WTC11 (cell line): ENCODE measurements around the gene DLGAP4. TPM values are rescaled to one million over a fixed set of nuclear protein-coding genes. Genes with fewer than 3 reads are reported as not detected.

ENCODE experiments used
- ATAC-seq: fragments of 200-7000 bp; cut with Tn5 transposase; 2 replicates; pipeline ENCODE4 v1.10.0; 2021; ENCODE audit warnings: mild to moderate bottlenecking, moderate library complexity
- CTCF ChIA-PET: fragments of 300-600 bp; sonication (Branson Sonifier 250); formaldehyde crosslinking; loops from one replicate; lab custom pipeline; 2021; ENCODE audit warnings: antibody characterized with exemption; lab: Charles Lee
- POLR2A ChIA-PET: fragments of 350-600 bp; sonication (Branson Sonifier 250); formaldehyde crosslinking; loops from one replicate; lab custom pipeline; 2021; ENCODE audit warnings: antibody characterized with exemption; lab: Charles Lee
- DNase-seq: peaks from one replicate; pipeline ENCODE4 v3.0.0; 2021; ENCODE audit warnings: low spot score
- H3K27ac Mint-ChIP-seq: 2 replicates; pipeline ENCODE4 v1.8.0; 2021; ENCODE audit warnings: mixed read lengths
- H3K27me3 Mint-ChIP-seq: 2 replicates; pipeline ENCODE4 v1.8.0; 2021; ENCODE audit warnings: low read depth, mild to moderate bottlenecking, moderate library complexity, mixed read lengths
- H3K36me3 Mint-ChIP-seq: 2 replicates; pipeline ENCODE4 v1.8.0; 2021; ENCODE audit warnings: mixed read lengths
- H3K4me1 Mint-ChIP-seq: 2 replicates; pipeline ENCODE4 v1.8.0; 2022; ENCODE audit warnings: mixed read lengths
- H3K4me3 Mint-ChIP-seq: 2 replicates; pipeline ENCODE4 v1.8.0; 2021; ENCODE audit warnings: mild to moderate bottlenecking, moderate library complexity, mixed read lengths
- H3K9me3 Mint-ChIP-seq: 2 replicates; pipeline ENCODE4 v1.8.0; 2021; ENCODE audit warnings: mixed read lengths
- AFF4 ChIP-seq: sonication (generic); formaldehyde crosslinking; IDR thresholded peaks from 2 replicates; pipeline ENCODE4 v1.8.1; 2023; ENCODE audit warnings: mild to moderate bottlenecking, missing genetic modification reagents, borderline replicate concordance
- GRHL2 ChIP-seq: fragments of 250-450 bp; sonication (Bioruptor Pico); IDR thresholded peaks from 2 replicates; pipeline ENCODE4 v1.8.0; 2022; ENCODE audit warnings: mild to moderate bottlenecking, moderate library complexity; ENCODE audit not compliant: insufficient replicate concordance, severe bottlenecking
- HMGA2 ChIP-seq: fragments of 250-450 bp; sonication (Bioruptor Pico); IDR thresholded peaks from 2 replicates; pipeline ENCODE4 v1.4.0; 2021; ENCODE audit warnings: mild to moderate bottlenecking, moderate library complexity
- HMGXB4 ChIP-seq: sonication (generic); formaldehyde crosslinking; IDR thresholded peaks from 2 replicates; pipeline ENCODE4 v1.8.1; 2023; ENCODE audit warnings: mild to moderate bottlenecking, moderate library complexity, missing genetic modification reagents
- IRF2 ChIP-seq: sonication (generic); formaldehyde crosslinking; IDR thresholded peaks from 2 replicates; pipeline ENCODE4 v1.8.0; 2022; ENCODE audit warnings: low read depth, missing genetic modification reagents, borderline replicate concordance
- PRDM15 ChIP-seq: sonication (generic); formaldehyde crosslinking; IDR thresholded peaks from 2 replicates; pipeline ENCODE4 v1.8.0; 2022; ENCODE audit warnings: missing genetic modification reagents
- TEAD1 ChIP-seq: sonication (generic); formaldehyde crosslinking; IDR thresholded peaks from 2 replicates; pipeline ENCODE4 v1.8.0; 2022; ENCODE audit warnings: mild to moderate bottlenecking, missing genetic modification reagents
- ZBTB43 ChIP-seq: sonication (generic); formaldehyde crosslinking; IDR thresholded peaks from 2 replicates; pipeline ENCODE4 v1.8.1; 2023; ENCODE audit warnings: mild to moderate bottlenecking, missing genetic modification reagents
- ZNF263 ChIP-seq: sonication (generic); formaldehyde crosslinking; IDR thresholded peaks from 2 replicates; pipeline ENCODE4 v1.8.1; 2022; ENCODE audit warnings: low read depth, mild to moderate bottlenecking, moderate library complexity, missing genetic modification reagents
- total RNA-seq: library from RNA; stranded (reverse); gene quantifications from 3 replicates; pipeline ENCODE4 v1.2.3, GENCODE V29; 2021

The DLGAP4 gene
- total RNA-seq, 1 experiment from 2014 or later, result 52.6 TPM

GRCh38 chr20:36271639-36272546 lies 34.2 kb upstream of the DLGAP4 start (continued):
- no peak for TF ChIP-seq HMGXB4 (CRISPR knock-in tag)

- Mint-ChIP-seq H3K9me3 (no peaks in the 10 kb centered on the region), H3K27ac (no peak overlapping the region)
- TF ChIP-seq TEAD1 (CRISPR knock-in tag) (no peak), GRHL2 (CRISPR knock-in tag) (no peak), IRF2 (CRISPR knock-in tag) (no peak), ZBTB43 (no peak), AFF4 (CRISPR knock-in tag) (no peak), ZNF263 (CRISPR knock-in tag) (no peak), PRDM15 (no peak), HMGA2 (no peak)
- TF ChIP-seq, all 79 proteins: peak for 0
- Mint-ChIP-seq H3K27me3 (no peaks in the 10 kb centered on the region; the same call in 1 of the 2 replicates), H3K4me3 (no peak overlapping the region), H3K36me3 (no peaks in the 10 kb centered on the region), H3K4me1 (peaks cover 27% of the 10 kb centered on the region)
- ATAC-seq (no peak), DNase-seq (no peak)
- CTCF ChIA-PET, result interaction anchor here (0.9 to 6.1 kb wide), 14 partner anchors 13 to 220 kb away, joined by 3 to 90 read pairs (median 6); no protein-coding TSS in a partner anchor
- POLR2A ChIA-PET, result interaction anchor here (1.1 kb wide), 1 partner anchor 20 kb away, joined by 4 read pairs; no protein-coding TSS in a partner anchor
Observed at GRCh38 chr20:36272547-36273220, 33.5 kb upstream of the DLGAP4 start.
